HK-2 (cell line): ENCODE measurements around the gene GAPDHS.
A peak's percentile ranks its signal among the peaks of the same experiment; 100 is the strongest.

Source experiments
- DNase-seq: peaks from one replicate; pipeline ENCODE4 v3.0.0-alpha.2; 2018; ENCODE audit not compliant: unreplicated experiment

Gene GAPDHS

GRCh38 chr19:35557539-35558399 lies 24.5 kb downstream of the GAPDHS start:
- DNase-seq = no peak

- no peak for DNase-seq
Observed at GRCh38 chr19:35558400-35559280, 25.4 kb downstream of the GAPDHS start.

GRCh38 chr19:35559281-35559659 lies 26.0 kb downstream of the GAPDHS start:
- no peak for DNase-seq

GRCh38 chr19:35559781-35560180 lies 26.5 kb downstream of the GAPDHS start:
- no peak for DNase-seq

GRCh38 chr19:35560271-35560670 lies 27.0 kb downstream of the GAPDHS start:
- no peak for DNase-seq

- DNase-seq = no peak
Observed at GRCh38 chr19:35560677-35561076, 27.4 kb downstream of the GAPDHS start.

GRCh38 chr19:35561436-35561835 lies 28.2 kb downstream of the GAPDHS start:
- no peak for DNase-seq

GRCh38 chr19:35562336-35562735 lies 29.1 kb downstream of the GAPDHS start:
- DNase-seq = no peak

GRCh38 chr19:35562776-35563175 lies 29.5 kb downstream of the GAPDHS start:
- DNase-seq = no peak

- DNase-seq = no peak
Observed at GRCh38 chr19:35563207-35563829, 30.1 kb downstream of the GAPDHS start, which contains the start of gene ATP4A. Gene ATP4A (minus strand): TSS chr19:35563658. CDS start chr19:35563629, 29 bp downstream.

GRCh38 chr19:35565016-35565856 lies 32.0 kb downstream of the GAPDHS start:
- DNase-seq = no peak

- DNase-seq = no peak
Observed at GRCh38 chr19:35566738-35567137, 33.5 kb downstream of the GAPDHS start.

- no peak for DNase-seq
Observed at GRCh38 chr19:35569281-35569781, 36.1 kb downstream of the GAPDHS start.

GRCh38 chr19:35571406-35571965 lies 38.2 kb downstream of the GAPDHS start:
- DNase-seq = no peak

GRCh38 chr19:35577918-35578317 lies 44.7 kb downstream of the GAPDHS start:
- DNase-seq = no peak

GRCh38 chr19:35578707-35579106 lies 45.5 kb downstream of the GAPDHS start:
- DNase-seq = no peak

GRCh38 chr19:35582760-35583159 lies 49.5 kb downstream of the GAPDHS start:
- no peak for DNase-seq

- DNase-seq = no peak
Observed at GRCh38 chr19:35585848-35586247, 52.6 kb downstream of the GAPDHS start, which contains the start of gene PMIS2. Gene PMIS2 (plus strand): TSS chr19:35586173. CDS start chr19:35586260, 87 bp downstream.

GRCh38 chr19:35587321-35587720 lies 54.1 kb downstream of the GAPDHS start:
- no peak for DNase-seq

- no peak for DNase-seq
Observed at GRCh38 chr19:35590875-35591274, 57.6 kb downstream of the GAPDHS start.

- DNase-seq = peak; percentile 9
Observed at GRCh38 chr19:35592226-35592625, 59.0 kb downstream of the GAPDHS start.
